HT1080 (cell line): Measurements from ENCODE around the gene KIAA1671. TPM values are rescaled to one million over a fixed set of nuclear protein-coding genes. Genes with fewer than 3 reads are reported as not detected.
"Not testable (repeated sequence)": the region's sequence is repeated elsewhere in the genome, so short reads cannot be mapped to it uniquely, and the experiment has no call there.

Source experiments
- DNase-seq: peaks from one replicate; pipeline ENCODE4 v3.0.0-alpha.2; 2015; ENCODE audit warnings: low read depth
- total RNA-seq: library from RNA; depleted of rRNA; stranded (reverse); fragments of >200 nt; shearing (Covaris generic); gene quantifications from 2 replicates; pipeline ENCODE4 v1.2.3, GENCODE V29; 2014

The KIAA1671 gene
- total RNA-seq, 1 experiment from 2014 or later: 12.8 TPM

DNA sequence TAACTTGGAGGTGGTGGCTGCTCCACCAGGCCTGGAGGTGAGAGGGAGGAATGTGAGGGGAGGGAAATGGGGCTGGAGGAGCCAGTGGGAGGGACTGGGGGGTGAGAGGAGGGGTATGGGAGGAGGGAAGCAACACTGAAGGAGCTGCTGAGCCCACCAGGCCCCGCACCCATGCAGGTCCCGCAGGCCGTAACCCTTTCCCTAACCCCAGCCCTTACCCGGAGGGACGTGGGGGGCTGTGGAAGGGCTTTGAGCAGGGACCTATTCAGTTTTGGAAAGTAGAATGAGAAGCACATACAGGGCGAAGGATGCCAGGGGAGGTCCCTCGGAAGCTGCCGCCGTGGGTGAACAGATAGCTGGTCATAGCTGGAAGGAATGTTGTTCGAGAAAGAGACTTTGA, 213.3 kb downstream of the KIAA1671 start:
- DNase-seq: no peak

DNA sequence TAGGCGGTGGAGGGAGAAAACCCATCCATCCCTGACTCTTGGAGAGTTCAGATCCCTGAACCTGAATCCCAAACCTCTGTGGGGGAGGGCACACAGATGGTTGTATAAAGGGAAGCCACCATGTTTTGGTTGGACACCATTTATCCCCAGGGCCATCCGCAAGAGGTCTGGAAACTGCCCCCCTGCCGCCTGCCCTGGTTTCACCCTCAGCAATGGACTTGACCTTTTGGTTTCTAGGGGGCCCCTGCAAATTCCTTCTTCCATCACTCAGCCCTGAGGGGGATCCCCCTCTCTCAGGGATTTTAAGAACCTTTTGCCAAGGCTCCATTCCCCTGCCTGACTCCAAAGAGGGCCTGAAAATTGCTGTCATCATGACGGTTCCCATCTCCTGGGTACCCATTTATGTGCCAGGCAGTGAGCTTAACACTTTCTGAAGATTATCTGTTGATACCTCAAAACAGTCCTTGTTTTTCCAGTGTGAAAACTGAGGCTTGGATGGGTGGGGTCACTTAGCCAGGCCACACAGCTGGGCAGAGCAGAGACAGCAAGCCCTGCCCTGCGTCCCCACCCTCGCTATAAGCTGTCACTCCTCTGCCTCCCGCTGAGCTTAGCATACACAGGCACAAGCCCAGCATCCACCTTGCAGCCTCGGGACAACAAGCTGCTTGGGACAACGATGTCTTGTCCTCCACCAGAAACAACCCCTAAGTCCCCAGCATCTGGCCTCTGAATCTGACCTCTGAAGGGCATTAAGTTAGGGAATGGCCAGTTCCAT, 213.9 kb downstream of the KIAA1671 start:
- DNase-seq: no peak

DNA sequence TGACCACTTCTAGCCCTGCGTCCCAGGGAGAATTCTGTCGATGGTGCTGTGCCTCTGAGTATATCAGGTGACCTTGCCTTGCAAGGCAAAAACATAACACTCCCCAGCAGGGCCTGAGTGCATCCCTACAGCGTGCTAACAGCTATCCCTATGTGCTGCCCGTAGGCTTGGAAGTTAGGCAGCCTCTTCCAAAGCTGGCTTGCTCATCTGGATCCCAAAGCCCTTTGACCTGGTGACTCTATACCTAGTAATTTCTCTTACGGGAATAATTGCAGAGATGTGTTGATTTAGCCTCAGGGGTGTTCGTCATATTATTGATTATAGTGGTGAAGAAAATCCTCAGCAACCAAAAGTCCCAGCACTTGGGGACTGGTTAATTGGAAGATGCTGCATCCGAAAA, 214.6 kb downstream of the KIAA1671 start:
- no peak for DNase-seq

DNA sequence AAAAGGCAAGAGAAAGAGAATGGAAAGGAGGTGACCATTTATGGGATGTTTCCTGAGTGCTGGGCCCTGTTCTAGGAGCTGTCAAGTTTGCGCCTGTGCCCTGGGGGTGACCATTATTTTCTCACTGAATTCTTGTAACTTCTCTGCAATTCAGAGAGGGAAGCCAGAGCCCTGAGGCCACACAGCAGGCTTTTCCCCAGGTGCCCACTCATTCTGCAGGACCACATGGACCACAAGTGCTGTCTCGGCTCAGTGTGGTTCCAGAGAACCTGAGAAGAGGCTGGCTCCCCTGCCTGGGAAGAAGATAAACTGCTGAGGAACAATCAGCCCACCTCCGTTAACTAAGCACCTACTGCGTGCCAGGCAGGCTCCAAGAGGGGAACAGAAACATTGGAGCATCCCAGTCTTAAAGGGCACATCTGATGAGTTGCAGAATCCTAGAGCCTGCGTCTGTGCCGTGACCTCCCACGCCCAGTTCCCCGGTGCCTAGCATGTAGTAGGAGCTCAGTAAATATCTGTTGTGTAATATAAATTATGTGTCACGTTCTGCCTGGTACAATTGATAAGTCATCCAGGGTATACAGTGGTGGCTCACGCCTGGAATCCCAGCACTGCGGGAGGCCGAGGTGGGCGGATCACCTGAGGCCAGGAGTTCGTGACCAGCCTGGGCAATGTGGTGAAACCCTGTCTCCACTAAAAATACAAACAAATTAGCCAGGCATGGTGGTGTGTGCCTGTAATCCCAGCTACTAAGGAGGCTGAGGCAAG, 215.5 kb downstream of the KIAA1671 start:
- DNase-seq: no peak

DNA sequence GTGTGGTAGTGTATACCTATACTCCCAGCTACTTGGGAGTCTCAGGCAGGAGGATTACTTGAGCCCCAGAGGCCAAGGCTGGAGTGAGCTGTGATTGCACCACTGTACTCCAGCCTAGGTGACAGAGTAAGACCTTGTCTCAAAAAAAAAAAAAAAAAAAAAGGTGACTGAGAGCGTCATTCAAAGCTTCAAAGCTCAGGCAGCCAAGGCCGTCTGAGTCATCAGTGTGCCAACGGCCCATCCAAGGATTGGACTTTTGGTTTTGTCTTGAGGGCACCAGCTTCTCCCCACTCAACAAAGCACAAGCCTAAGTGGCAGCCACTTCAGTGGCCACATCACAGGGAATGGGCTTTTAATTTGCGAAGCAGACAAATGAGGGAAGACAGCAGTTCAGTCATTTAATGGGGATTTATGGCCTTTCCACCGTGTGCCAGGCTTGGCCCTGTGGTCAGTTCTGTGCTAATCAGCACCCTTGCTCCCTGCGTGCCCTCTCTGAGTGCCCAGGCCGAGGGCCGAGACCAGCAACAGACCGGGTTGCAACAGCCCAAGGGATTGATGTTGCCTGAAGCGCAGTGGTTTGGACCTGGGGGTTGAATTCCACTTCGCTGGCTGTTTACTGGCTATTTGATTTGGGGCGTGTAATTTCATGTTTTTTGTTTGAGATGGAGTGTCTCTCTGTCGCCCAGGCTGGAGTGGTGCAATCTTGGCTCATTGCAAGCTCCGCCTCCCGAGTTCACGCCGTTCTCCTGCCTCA, 216.9 kb downstream of the KIAA1671 start:
- DNase-seq: no peak

DNA sequence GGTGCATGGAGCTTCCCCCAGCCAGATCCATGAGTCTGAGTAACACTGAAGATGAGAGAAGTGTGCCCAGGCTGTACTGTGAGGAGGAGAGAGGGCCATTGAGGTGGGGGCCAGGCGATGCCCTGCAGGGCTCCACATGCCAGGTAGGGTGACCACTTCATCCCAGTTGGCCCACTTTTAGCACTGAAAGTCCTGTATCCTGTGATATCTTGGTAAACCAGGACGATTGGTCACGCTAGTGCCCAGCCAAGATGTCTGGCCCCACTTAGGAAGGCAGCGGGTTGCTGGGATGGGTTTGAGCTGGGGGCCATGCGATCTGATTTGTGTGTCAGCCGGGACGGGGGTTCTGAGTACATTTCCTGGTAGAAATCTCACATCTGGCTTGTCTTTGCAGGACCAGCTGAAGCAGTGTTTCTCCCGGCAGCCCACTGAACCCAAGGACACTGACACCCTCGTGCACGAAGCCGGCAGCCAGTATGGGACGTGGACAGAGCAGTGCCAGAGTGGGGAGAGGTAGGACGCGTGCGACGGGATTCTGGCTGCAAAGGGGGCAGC, 218.0 kb downstream of the KIAA1671 start:
- no peak for DNase-seq

DNA sequence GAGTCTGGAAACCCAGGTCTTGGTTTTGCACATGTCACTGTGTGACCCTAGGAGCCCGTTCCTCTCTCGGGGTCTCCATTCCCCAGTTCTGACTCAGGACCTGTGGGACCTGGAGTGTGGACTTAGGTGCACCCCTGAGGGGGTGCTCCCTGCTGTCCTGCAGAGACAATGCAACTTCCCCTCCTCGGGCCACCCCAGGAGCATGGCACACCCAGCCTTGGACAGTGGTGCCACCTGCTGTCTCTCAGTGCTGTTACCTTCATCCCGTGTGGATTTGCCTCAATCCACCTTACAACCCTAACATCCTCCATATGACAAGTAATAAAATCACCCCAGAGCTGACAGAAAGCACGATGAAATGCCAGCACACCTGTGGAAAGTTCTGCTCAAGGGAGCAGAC, 219.6 kb downstream of the KIAA1671 start:
- DNase-seq: peak; percentile 24

DNA sequence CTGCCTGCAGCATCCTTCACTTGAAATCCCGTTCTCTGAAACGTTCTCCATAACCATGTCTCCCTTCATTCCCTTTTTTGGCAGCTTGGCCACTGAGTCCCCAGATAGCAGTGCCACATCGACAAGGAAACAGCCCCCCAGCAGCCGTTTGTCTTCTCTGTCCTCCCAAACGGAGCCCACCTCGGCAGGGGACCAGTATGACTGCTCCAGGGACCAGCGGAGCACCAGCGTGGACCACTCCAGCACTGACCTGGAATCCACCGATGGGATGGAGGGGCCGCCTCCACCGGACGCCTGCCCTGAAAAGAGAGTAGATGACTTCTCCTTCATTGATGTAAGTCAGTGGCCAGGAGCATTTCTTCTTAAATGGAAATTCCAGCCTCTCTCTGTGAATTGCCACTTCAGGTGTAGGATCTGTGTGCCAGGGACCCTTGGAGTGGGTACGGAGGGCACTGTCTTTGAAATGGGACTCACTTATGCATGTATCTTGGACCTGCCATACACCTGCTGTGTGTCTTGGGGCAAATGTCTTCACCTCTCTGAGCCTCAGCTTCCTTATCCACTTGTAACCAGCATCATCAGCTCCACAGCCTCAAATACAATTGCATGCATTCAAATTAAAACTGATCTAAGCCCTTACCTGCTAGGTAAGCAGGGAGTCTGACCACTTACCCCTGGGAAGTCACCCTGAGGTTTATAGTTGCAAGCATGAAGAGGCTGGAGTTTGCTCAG, 221.8 kb downstream of the KIAA1671 start:
- DNase-seq: no peak

DNA sequence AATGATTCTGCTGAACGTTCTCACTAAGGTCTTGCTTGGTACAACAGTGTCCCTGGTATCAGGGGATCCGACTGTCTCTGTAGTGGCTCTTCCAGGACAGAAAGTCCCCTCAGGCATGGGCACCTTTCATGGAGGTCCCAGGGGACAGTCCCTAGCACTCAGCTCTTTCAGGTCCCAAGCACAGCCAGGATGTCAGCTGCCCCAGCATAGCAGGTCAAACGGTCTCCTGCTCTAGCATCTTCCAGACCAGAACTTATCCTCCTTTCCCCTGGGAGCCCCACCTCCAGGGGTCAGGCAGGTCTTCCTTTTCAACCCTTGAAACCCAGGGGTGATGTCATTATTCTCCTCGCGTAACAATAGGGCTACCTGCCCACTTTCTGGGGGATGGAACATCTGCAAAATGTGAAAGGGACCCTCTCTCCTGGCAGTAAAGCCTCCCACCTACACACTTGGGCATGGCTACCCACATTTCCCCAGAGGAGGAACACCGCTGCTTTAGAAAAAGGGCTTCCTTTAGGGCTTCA, 222.4 kb downstream of the KIAA1671 start:
- no peak for DNase-seq

DNA sequence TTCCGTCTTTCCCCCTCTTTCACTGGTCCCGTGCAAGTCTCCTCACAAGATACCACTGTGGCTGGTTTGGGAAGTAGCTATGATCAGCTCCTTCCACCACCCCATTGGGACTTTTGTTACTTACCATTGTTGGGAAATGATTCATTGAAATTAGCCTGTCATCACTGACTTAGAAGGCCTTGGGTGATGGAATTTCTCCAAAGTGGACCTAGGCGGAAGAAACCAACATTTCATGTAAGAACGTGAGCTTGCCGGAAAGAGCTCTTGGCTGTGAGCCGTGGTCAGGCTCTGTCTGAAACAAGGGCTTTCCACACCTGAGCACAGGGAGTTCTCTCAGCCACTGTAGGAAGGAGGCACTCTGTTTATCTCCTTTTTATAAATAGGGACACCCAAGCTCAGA, 223.7 kb downstream of the KIAA1671 start:
- DNase-seq: no peak

DNA sequence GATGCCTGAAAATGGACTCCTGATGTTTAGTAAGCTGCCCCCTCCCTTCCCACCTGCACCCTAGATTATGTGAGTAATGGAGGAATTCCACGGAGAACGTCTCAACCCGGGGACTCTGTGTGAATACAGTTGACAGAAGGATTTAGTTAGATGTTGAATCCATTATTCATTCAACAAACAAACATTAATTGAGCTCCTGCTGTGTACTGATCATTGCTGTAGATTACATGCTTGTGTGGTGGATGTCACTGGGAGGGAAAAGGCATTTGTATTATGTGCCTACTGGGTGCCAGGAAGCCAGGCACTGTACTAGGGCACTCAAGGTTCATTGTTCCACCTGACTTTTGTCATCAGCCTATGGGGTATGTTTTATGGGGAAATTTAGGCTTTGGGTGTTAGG, 224.3 kb downstream of the KIAA1671 start:
- DNase-seq: no peak

DNA sequence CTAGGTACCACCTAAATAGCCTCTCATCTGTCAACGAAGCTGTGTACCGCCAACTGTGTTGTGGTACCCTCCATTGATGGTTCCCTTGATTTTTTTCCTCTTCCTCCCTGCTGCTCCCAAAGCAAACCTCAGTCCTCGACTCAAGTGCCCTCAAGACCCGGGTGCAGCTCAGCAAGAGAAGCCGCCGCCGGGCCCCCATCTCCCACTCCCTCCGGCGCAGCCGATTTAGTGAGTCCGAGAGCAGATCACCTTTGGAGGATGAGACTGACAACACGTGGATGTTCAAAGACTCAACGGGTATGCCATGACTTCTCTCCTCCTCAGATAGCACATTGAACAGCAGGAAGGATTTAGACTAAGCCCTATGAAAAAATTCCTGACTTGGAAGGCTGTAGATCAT, 224.7 kb downstream of the KIAA1671 start:
- DNase-seq: no peak

DNA sequence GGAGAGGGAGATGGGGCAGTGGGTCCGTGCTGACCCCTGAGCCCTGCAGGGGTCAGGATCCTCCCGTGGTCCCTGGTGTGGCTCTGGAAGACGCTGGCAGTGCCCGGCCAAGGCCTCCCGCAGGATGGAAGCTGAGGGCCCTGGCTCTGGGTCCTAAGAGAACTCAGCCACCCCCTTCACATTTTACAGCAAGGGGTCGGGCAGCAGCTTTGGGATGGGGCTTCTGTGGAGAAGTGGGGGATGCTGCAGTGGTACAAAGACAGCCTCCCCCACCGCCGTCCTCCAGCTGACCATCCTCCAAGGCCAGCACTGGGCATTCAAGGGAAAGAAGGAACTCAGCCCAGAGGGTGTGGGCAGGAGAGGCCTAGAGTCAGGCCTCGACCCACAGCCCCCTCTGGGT, 225.4 kb downstream of the KIAA1671 start:
- no peak for DNase-seq

DNA sequence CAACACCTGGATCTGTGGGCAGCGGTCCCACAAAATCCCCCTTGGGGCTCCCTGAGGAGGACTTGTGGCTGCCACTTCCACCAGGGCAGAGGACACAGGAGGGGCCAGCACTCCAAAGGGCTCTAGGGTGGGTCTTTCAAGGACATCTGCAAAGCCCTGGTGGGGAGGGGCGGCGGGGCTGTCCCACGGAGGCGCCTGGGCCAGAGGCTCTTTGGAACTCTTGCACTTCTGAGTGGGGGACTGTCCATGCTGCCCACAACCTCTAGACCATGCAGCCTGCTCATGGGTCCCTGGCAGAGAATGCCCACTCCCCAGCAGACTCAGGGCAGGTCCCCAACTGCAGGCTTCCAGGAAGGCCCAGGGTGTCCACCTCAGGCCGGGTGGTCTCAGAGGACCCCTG, 225.8 kb downstream of the KIAA1671 start:
- DNase-seq: not testable (repeated sequence)

DNA sequence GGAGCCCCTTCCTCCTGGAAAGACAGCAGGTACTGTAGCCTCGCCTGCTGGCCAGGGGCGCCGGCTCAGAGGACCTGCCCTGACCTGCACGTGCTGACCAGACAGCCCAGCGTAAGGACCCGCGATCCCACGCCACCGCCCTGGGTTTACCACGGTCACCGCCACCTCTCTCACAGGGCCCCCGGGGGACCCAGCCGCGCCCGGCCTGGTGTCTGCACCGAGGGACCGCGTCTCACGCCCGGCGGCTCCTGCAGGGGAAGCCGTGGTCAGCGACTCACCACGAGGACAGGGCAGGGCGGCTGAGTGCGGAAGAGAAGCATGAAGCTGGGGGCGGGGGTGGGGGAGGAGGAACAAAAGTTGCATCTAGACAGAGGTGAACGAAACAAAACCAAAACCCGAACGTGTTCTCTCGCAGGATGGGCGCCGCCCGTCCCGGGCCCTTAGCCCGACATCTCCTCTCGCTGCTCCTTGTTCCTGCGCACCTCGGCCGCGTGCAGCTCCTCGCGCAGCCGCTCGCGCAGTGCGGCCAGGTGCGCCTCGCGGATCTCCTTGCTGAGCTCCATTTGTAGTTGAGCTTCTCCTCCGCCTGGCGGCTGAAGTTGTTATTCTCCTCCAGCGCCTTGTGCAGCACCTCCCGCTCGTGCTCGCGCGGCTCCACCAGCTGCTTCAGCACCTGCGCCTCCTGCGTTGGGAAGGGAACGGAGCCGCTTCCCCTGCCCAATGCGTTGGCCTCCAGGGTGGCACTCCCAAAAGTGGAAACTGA, 226.5 kb downstream of the KIAA1671 start:
- DNase-seq: not testable (repeated sequence)

DNA sequence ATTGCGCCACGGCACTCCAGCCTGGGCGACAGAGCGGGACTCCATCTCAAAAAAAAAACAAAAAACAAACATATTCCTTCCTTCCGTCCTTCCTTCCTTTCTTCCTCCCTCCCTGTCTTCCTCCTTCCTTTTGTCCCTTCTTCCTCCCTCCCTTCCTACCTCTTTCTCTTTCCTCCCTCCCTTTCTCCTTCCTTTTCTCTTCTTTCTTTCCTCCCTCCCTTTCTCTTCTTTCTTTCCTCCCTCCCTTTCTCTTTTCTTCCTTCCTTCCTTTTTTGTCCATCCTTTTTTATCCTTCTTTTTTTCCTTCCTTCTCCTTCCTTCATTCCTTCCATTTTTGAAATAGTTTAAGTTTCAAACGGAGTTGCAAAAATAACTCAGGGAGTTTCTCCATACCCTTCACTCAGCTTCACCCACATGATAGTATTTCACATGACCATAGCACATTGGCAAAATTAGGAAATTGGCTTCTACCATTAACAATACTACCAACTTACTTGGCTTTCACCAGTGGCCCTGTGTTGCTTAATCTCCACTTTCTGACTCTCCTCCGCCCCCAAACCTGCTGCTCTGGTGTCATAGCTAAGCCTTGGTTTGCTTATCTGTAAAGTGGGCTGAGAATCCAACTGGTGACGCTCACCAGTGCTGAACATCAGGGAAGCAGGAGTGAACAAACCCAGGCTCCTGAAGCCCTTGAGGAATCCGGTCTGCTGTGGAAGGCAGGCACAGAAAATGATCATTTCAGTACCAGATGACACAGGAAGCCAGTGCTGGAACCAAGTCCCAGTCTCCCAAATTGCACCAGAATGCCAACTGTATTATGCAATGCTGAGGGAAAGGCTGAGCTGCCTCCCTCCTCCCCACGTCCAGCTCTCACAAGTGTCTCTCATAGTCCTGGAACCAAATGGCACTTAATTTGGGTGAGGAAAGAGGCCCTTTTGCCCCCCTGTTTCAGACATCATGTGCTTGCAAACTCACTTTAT, 229.9 kb downstream of the KIAA1671 start:
- no peak for DNase-seq

DNA sequence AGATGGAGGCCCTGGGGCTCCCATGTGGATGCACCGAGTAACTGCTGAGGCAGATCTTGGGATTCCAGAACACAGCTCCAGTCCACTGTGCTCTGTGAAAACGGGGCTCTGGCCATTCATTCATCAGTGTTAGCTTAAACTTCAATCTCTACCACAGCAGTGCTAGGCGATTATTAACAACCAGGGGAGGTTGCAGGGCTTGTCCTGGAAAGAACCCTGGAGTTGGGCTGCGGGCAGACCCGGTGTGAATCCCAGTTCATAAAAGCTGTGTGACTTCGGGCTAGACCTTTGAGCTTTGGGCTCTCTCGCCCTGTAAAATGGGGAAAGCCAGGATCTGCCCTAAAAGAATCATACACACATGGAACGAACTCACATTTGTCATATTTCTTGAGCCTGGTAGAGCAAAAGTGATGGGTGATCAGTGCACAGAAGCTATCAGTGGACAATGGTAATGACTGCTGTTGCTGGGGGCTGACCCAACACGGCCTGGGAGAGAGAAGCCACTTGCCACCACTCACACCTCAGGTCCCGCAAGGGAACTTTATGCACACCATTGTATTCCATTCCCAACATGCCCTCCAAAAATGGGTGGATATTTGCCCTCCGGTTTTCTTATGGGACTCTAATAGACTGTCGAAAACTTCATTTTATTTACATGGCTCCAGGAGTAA, 231.6 kb downstream of the KIAA1671 start:
- DNase-seq: no peak

DNA sequence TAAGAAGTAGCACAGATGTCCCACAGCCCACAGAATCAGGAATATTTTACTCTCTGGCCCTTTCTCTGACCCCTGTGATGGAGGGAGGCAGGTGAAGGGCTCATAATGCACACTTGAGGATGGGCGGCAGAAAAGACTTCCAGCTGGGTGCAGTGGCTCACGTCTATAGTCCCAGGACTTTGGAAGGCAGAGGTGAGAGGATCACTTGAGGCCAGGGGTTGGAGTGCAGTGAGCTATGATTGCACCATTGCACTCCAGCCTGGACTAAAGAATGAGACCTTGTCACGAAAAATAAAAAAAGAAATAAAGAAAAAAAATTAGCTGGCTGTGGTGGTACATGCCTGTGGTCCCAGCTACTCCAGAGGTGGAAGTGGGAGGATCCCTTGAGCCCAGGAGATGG, 233.6 kb downstream of the KIAA1671 start:
- DNase-seq: no peak
